Esophagus (tissue), 2 donors: ENCODE data around the gene MFAP4. TPM values are rescaled to one million over a fixed set of nuclear protein-coding genes. Genes with fewer than 3 reads are reported as not detected.

Source experiments
- H3K27ac ChIP-seq, 2 donors: one replicate each; pipeline ENCODE4 v1.5.1; 2013; ENCODE audit warnings: low read depth in 2 of 2, mild to moderate bottlenecking in 2 of 2, inconsistent platforms in 1 of 2, low read length in 1 of 2, moderate library complexity in 1 of 2
- H3K27me3 ChIP-seq, 2 donors: one replicate each; pipeline ENCODE4 v1.6.1; 2013; ENCODE audit warnings: low read length in 2 of 2, control low read depth in 1 of 2, mild to moderate bottlenecking in 1 of 2; ENCODE audit not compliant: insufficient read depth in 2 of 2, control insufficient read depth in 1 of 2
- H3K36me3 ChIP-seq, 2 donors: one replicate each; pipeline ENCODE4 v1.6.1; 2013; ENCODE audit warnings: low read length in 1 of 2; ENCODE audit not compliant: control insufficient read depth in 2 of 2, insufficient read depth in 2 of 2
- H3K4me1 ChIP-seq, 2 donors: one replicate each; pipeline ENCODE4 v1.6.1; 2013; ENCODE audit warnings: low read length in 1 of 2; ENCODE audit not compliant: control insufficient read depth in 2 of 2, insufficient read depth in 2 of 2
- H3K4me3 ChIP-seq, 2 donors: one replicate each; pipeline ENCODE4 v1.5.1; 2013; ENCODE audit warnings: low read length in 2 of 2, mild to moderate bottlenecking in 2 of 2, low read depth in 1 of 2, moderate library complexity in 1 of 2
- H3K9me3 ChIP-seq, 2 donors: one replicate each; pipeline ENCODE4 v1.6.1; 2013; ENCODE audit warnings: mild to moderate bottlenecking in 2 of 2, low read depth in 1 of 2, low read length in 1 of 2, moderate library complexity in 1 of 2; ENCODE audit not compliant: control insufficient read depth in 2 of 2, insufficient read depth in 1 of 2
- WGBS, 2 donors: extraction: QIAGEN DNeasy Blood & Tissue Kit; methylation state at CpG; one replicate each; pipeline ENCODE4 v1.1.7; 2013; 5-methylcytosine and 5-hydroxymethylcytosine counted together
- polyA plus RNA-seq, 2 donors: library from polyadenylated mRNA; stranded (reverse); fragments of 200-250 nt; gene quantifications; one replicate each; pipeline ENCODE4 v1.2.3, GENCODE V29; 2013
- donor health status: healthy with polysubstance abuse.
- donor health status: Bipolar disorder and iron deficiency.

Gene MFAP4
- polyA plus RNA-seq, 2 donors, result 8.3 to 33.7 TPM

DNA sequence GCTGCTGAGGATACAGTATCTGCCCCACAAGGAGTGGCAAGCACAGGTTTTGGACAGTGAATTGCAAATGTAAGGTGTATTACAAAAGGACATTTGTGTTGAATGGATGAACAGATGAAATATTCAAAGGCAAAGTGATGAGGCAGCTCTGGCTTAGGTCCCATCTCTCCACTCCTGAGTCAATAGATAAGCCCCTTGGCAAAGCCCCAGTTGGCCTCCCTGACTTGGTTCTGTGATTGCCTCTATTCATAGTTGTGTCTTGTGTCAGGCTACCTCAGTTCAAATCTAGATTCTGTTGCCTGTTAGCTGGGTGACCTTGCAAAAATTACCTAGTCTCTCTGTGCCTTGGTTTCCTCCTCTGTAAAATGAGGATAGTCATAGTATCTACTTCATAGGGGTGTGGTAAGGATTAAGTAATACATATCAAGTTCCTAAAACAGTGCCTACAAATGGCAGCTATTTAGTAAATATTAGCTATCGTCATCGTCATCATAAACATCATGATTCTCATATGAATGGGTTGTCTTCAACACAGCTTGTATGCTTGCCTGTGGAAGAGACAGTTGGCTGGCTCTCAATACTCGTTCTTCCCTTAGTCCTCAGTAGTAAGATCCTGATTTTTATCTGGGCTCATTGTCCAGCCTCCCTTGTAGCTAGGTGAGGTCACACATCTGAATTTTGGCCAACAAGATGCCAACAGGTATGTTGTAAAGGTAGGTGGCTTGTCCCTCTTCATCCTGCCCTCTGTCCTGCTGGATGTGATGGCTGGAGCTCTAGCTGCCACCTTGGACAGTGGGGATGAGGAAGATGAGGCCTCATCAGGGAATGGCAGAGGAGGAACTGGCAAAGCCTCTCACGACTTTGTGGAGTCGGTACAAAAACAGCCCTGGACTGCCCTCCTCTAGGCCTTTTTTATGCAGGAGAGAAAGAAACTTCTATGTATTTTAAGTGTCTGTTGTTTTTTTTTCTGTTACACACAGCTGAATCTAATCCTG, 2.1 kb upstream of the MFAP4 start:
- H3K27me3 ChIP-seq, result no peaks in the 10 kb centered on the region
- peaks cover 16 to 34% of the 10 kb centered on the region in 2 donors for H3K4me1 ChIP-seq
- H3K9me3 ChIP-seq, result no peaks in the 10 kb centered on the region
- H3K27ac ChIP-seq, result peak overlapping the region; percentile 36 to 44
- H3K36me3 ChIP-seq, result no peaks in the 10 kb centered on the region
- no peak overlapping the region for H3K4me3 ChIP-seq
- 69 to 76% methylated on average over 5 of the region's 5 CpGs for WGBS, 2 donors

GRCh38 chr17:19387921-19388521, 1.0 kb upstream of the MFAP4 start:
- Histone ChIP-seq H3K4me3 (no peak overlapping the region), H3K27ac (peak overlapping the region; percentile 88 to 89), H3K27me3 (no peaks in the 10 kb centered on the region), H3K9me3 (no peaks in the 10 kb centered on the region), H3K36me3 (peaks cover 2 to 6% of the 10 kb centered on the region in 2 donors), H3K4me1 (peaks cover 22 to 40% of the 10 kb centered on the region in 2 donors)
- 89% methylated on average over 2 of the region's 2 CpGs for WGBS, 2 donors

DNA sequence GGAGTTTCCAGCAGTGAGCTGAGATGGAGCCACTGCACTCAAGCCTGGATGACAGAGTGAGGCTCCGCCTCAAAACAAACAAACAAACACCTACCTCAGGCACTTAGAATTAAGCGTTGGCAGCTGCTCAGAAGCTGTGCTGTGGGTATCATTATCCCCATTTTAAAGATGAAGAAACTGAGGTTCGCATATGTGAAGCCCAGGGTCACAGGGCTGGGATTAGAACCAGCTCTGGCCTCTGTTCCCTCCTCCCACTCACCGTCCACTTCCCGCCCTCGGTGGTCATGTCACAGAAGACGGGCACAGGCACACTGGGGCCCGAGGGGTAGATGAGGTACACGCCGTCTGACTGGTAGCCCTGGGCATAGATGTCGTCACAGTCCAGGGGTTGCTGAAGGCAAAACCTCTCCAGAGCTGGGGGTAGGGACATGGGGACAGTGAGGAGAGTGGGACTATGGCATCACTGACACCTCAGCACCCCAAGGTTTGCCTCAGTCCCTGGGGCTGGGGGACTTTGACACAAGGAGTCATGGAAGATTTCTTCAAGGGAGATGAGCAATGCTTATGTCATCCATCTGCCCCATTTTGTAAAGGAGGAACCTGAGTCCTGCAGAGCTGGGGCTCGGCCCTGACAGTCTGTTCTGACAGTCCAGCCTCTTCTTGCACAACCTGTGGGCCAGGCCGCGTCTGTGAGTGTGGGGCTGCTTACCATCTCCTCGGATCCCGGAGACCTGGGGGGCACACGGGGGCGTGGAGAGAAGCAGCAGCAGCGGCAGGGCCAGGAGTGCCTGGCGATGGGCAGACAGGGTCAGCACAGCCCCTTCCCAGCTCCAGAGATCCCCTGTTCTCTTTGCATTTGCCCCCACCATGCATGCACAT, 700 bp downstream of the MFAP4 start:
- no peaks in the 10 kb centered on the region for H3K9me3 ChIP-seq
- H3K36me3 ChIP-seq, result peaks cover 4 to 22% of the 10 kb centered on the region in 2 donors
- WGBS, 2 donors, result 42 to 51% methylated on average over 18 to 20 of the region's 20 CpGs
- H3K4me1 ChIP-seq, result peaks cover 26 to 49% of the 10 kb centered on the region in 2 donors
- H3K4me3 ChIP-seq, result no peak overlapping the region
- peak overlapping the region; percentile 89 to 98 for H3K27ac ChIP-seq
- no peaks in the 10 kb centered on the region for H3K27me3 ChIP-seq

GRCh38 chr17:19385521-19385983, 1.4 kb downstream of the MFAP4 start:
- peaks cover 26 to 52% of the 10 kb centered on the region in 2 donors for H3K4me1 ChIP-seq
- peaks cover 9 to 30% of the 10 kb centered on the region in 2 donors for H3K36me3 ChIP-seq

GRCh38 chr17:19384723-19385391, 2.1 kb downstream of the MFAP4 start:
- H3K9me3 ChIP-seq, result no peaks in the 10 kb centered on the region
- peaks cover 26 to 54% of the 10 kb centered on the region in 2 donors for H3K4me1 ChIP-seq
- H3K4me3 ChIP-seq, result peak overlapping the region in 1 of 2 donors; percentile 15
- no peaks in the 10 kb centered on the region for H3K27me3 ChIP-seq
- peaks cover 10 to 36% of the 10 kb centered on the region in 2 donors for H3K36me3 ChIP-seq
- H3K27ac ChIP-seq, result peak overlapping the region; percentile 89 to 98
- 22 to 47% methylated on average over 16 of the region's 16 CpGs for WGBS, 2 donors

More at GRCh38 chr17:19385521-19385983, 1.4 kb downstream of the MFAP4 start:
- peak overlapping the region; percentile 89 to 98 for H3K27ac ChIP-seq
- H3K4me3 ChIP-seq, result no peak overlapping the region
- no peaks in the 10 kb centered on the region for H3K9me3 ChIP-seq
- H3K27me3 ChIP-seq, result no peaks in the 10 kb centered on the region
- 49 to 59% methylated on average over 9 of the region's 9 CpGs for whole genome bisulfite sequencing, 2 donors

DNA sequence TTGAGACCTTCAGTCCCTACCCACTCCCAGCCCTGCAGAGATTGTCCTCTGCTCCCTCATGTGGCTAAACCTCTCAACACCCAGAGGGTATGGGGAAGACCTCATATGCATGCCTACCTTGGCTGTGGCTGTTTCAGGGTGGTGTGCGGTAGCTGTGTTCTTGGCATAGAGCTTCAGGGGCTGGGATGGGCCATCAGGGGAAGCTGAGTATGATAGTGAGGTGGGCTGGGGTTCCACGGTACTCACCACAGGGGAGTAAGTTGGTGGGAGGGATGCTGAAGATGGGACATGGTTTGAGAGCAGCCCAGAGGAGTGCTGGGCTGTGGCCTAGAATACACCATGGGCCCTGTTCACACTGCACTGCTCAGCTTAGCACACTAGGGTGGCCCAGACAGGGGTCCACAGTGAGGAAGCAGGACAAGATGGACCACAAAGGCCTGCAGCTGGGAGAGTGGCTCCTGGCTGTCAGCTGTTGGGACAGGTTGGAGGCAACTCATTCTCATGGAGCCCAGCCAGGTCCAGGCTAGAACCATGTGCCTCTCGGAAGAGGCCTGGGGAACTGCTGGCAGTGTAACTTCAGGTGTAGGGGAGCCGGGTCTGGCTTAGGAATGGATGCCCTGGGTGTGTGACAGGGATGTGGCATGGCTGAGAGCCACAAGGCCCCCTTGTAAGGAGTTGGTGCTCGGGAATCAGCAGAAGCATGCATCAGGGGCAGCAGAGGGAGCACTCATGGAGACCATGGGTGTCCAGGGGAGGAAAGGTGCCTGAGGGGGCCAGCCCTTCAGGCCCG, 3.1 kb downstream of the MFAP4 start:
- Histone ChIP-seq H3K4me3 (no peak overlapping the region), H3K27me3 (no peaks in the 10 kb centered on the region), H3K4me1 (peaks cover 24 to 56% of the 10 kb centered on the region in 2 donors), H3K27ac (peak overlapping the region; percentile 89 to 98), H3K9me3 (no peaks in the 10 kb centered on the region), H3K36me3 (peaks cover 10 to 38% of the 10 kb centered on the region in 2 donors)
- WGBS, 2 donors, result 61 to 74% methylated on average over 6 of the region's 6 CpGs

GRCh38 chr17:19382531-19383444, 4.2 kb downstream of the MFAP4 start:
- Histone ChIP-seq H3K4me1 (peaks cover 20 to 52% of the 10 kb centered on the region in 2 donors), H3K27ac (peak overlapping the region; percentile 9 to 51), H3K9me3 (no peaks in the 10 kb centered on the region), H3K4me3 (no peak overlapping the region), H3K27me3 (no peaks in the 10 kb centered on the region), H3K36me3 (peaks cover 10 to 38% of the 10 kb centered on the region in 2 donors)
- 81 to 88% methylated on average over 13 of the region's 13 CpGs for WGBS, 2 donors
